HepG2 (cell line): Measurements from ENCODE around the gene TPSB2. TPM values are rescaled to one million over a fixed set of nuclear protein-coding genes. Genes with fewer than 3 reads are reported as not detected.

ENCODE experiments used
- E2F5 ChIP-seq: sonication (generic); formaldehyde crosslinking; conservative IDR thresholded peaks from 2 replicates; pipeline ENCODE4 v1.4.0; 2020; ENCODE audit warnings: missing genetic modification reagents
- GATAD2A ChIP-seq: IDR thresholded peaks from 2 replicates; pipeline ENCODE4 v1.6.1; 2016
- MIER2 ChIP-seq: IDR thresholded peaks from 2 replicates; pipeline ENCODE4 v1.6.1; 2016; ENCODE audit warnings: missing biosample characterization, missing genetic modification reagents
- NCOA2 ChIP-seq: sonication (generic); formaldehyde crosslinking; IDR thresholded peaks from 2 replicates; pipeline ENCODE4 v1.8.0; 2022; ENCODE audit warnings: inconsistent platforms
- TIGD3 ChIP-seq: sonication (generic); formaldehyde crosslinking; IDR thresholded peaks from 2 replicates; pipeline ENCODE4 v1.5.1; 2020; ENCODE audit warnings: mild to moderate bottlenecking, missing genetic modification reagents, borderline replicate concordance
- YEATS2 ChIP-seq: sonication (generic); formaldehyde crosslinking; IDR thresholded peaks from 2 replicates; pipeline ENCODE4 v1.4.0; 2020; ENCODE audit warnings: missing genetic modification reagents, borderline replicate concordance
- ZBTB20 ChIP-seq: sonication (generic); formaldehyde crosslinking; IDR thresholded peaks from 2 replicates; pipeline ENCODE4 v1.8.1; 2023; ENCODE audit warnings: missing genetic modification reagents, low read depth, mild to moderate bottlenecking, borderline replicate concordance
- ZNF138 ChIP-seq: sonication (generic); formaldehyde crosslinking; IDR thresholded peaks from 2 replicates; pipeline ENCODE4 v1.5.0; 2020; ENCODE audit warnings: mild to moderate bottlenecking, low read depth, missing genetic modification reagents
- ZNF205 ChIP-seq: IDR thresholded peaks from 2 replicates; pipeline ENCODE4 v1.6.1; 2018; ENCODE audit warnings: missing biosample characterization, missing genetic modification reagents
- polyA plus RNA-seq, 8 experiments: library from polyadenylated mRNA; depleted of rRNA in 3 of 8; stranded (reverse) in 7 of 8; unstranded in 1 of 8; fragments of >200 nt; fragmentation: Illumina TruSeq in 4 of 8; extraction: Trizol in 4 of 8; gene quantifications; 2 replicates each; pipeline versions ENCODE4 v1.2.1 to v1.2.3, GENCODE V29; 2011 to 2016; ENCODE audit warnings: low read depth in 4 of 8, missing spikeins in 1 of 8, mixed read lengths in 1 of 8; ENCODE audit not compliant: insufficient read depth in 1 of 8
- total RNA-seq, 5 experiments: library from RNA; depleted of rRNA; stranded (reverse); fragments of >200 nt; fragmentation: Illumina TruSeq; extraction: Trizol; gene quantifications; 2 replicates each; pipeline ENCODE4 v1.2.3, GENCODE V29; 2016; ENCODE audit warnings: low read depth in 1 of 5
- TF ChIP-seq, protein P1 (sequence below): fragments of 450-650 bp; IDR thresholded peaks from 2 replicates; pipeline ENCODE4 v1.6.1; 2017; ENCODE audit warnings: mild to moderate bottlenecking
- TF ChIP-seq, protein P2 (sequence below), 2 experiments: sonication (generic) in 1 of 2; formaldehyde crosslinking in 1 of 2; IDR thresholded peaks; 2 replicates each; pipeline versions ENCODE4 v1.5.1 to v1.6.1; 2011 to 2020; ENCODE audit warnings: borderline replicate concordance in 1 of 2, low read depth in 1 of 2, low read length in 1 of 2, mild to moderate bottlenecking in 1 of 2, missing genetic modification reagents in 1 of 2, moderate library complexity in 1 of 2

TPSB2 gene
- total and polyA plus RNA-seq, 2 of the 13 experiments (the other 11 are each of a cell fraction or from before 2014, with no cell fraction given): not detected

GRCh38 chr16:1184156-1184868, 45.7 kb downstream of the TPSB2 start (continued):
- TF ChIP-seq, protein P1, sequence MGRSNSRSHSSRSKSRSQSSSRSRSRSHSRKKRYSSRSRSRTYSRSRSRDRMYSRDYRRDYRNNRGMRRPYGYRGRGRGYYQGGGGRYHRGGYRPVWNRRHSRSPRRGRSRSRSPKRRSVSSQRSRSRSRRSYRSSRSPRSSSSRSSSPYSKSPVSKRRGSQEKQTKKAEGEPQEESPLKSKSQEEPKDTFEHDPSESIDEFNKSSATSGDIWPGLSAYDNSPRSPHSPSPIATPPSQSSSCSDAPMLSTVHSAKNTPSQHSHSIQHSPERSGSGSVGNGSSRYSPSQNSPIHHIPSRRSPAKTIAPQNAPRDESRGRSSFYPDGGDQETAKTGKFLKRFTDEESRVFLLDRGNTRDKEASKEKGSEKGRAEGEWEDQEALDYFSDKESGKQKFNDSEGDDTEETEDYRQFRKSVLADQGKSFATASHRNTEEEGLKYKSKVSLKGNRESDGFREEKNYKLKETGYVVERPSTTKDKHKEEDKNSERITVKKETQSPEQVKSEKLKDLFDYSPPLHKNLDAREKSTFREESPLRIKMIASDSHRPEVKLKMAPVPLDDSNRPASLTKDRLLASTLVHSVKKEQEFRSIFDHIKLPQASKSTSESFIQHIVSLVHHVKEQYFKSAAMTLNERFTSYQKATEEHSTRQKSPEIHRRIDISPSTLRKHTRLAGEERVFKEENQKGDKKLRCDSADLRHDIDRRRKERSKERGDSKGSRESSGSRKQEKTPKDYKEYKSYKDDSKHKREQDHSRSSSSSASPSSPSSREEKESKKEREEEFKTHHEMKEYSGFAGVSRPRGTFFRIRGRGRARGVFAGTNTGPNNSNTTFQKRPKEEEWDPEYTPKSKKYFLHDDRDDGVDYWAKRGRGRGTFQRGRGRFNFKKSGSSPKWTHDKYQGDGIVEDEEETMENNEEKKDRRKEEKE: no peak
- TF ChIP-seq NCOA2 (CRISPR knock-in tag): peak; percentile 28; the same call in 1 of the 2 replicates
- TF ChIP-seq, protein P2, sequence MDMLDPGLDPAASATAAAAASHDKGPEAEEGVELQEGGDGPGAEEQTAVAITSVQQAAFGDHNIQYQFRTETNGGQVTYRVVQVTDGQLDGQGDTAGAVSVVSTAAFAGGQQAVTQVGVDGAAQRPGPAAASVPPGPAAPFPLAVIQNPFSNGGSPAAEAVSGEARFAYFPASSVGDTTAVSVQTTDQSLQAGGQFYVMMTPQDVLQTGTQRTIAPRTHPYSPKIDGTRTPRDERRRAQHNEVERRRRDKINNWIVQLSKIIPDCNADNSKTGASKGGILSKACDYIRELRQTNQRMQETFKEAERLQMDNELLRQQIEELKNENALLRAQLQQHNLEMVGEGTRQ (IDR thresholded peaks at IDR 0.05; ENCODE audit: low read depth, low read length): peak; percentile 87
- TF ChIP-seq, protein P2 (CRISPR knock-in tag; IDR thresholded peaks at IDR 0.05; ENCODE audit: borderline replicate concordance): peak; percentile 82; the same call in 1 of the 2 replicates
- 0 out of 2 replicates have a peak, but pooled peaks have one; percentile 17 for TF ChIP-seq ZBTB20 (CRISPR knock-in tag)
- peak; percentile 54; the same call in 1 of the 2 replicates for TF ChIP-seq GATAD2A
- TF ChIP-seq E2F5 (CRISPR knock-in tag): no peak
- no peak for TF ChIP-seq ZNF138 (CRISPR knock-in tag)
- no peak for TF ChIP-seq YEATS2 (CRISPR knock-in tag)
- TF ChIP-seq ZNF205 (CRISPR knock-in tag): 0 out of 2 replicates have a peak, but pooled peaks have one; percentile 37
- TF ChIP-seq TIGD3 (CRISPR knock-in tag): no peak
- TF ChIP-seq MIER2 (CRISPR knock-in tag): 0 out of 2 replicates have a peak, but pooled peaks have one; percentile 26
